ENCODE data around the gene IFNAR1.

- TF ChIP-seq CTCF (conservative IDR thresholded peaks at IDR 0.05; ENCODE audit: low read length) (no peak), EZH2phosphoT487 (IDR thresholded peaks at IDR 0.05; ENCODE audit: borderline replicate concordance, low read depth, low read length) (no peak)
Measured at GRCh38 chr21:33339135-33339534, 14.4 kb downstream of the IFNAR1 start.
